HG02678 (cell line): ENCODE data around the gene PRICKLE1.
"Not testable (repeated sequence)": the region's sequence is repeated elsewhere in the genome, so short reads cannot be mapped to it uniquely, and the experiment has no call there.

Source experiments
- ATAC-seq: cut with Tn5 transposase; IDR thresholded peaks from one replicate; pipeline ENCODE4 v1.9.1; 2021; ENCODE audit warnings: mild to moderate bottlenecking, moderate library complexity; ENCODE audit not compliant: unreplicated experiment

Gene PRICKLE1

GRCh38 chr12:42557586-42558172 lies 31.9 kb downstream of the PRICKLE1 start:
- no peak for ATAC-seq

GRCh38 chr12:42556917-42557316 lies 32.6 kb downstream of the PRICKLE1 start:
- no peak for ATAC-seq

GRCh38 chr12:42552822-42553221 lies 36.7 kb downstream of the PRICKLE1 start:
- no peak for ATAC-seq

DNA sequence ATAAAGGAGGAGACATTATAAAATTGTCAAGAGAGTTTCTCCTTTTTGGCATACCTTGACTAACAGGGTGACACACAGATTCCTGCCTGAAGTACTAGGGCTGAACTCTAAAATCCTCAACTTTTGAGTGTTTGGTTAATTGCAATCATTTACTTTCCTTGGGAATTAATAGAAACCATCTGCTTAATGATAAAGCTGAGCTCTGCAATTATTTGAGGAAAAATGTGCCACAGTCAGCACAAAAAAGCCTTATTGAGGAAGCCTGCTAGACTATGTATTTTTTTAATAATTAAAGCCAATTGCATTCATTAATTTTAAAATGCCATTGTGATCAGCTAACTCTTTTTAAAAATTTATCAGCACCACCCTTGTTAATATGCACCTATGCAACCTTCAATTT lies 38.7 kb downstream of the PRICKLE1 start:
- ATAC-seq, result no peak

DNA sequence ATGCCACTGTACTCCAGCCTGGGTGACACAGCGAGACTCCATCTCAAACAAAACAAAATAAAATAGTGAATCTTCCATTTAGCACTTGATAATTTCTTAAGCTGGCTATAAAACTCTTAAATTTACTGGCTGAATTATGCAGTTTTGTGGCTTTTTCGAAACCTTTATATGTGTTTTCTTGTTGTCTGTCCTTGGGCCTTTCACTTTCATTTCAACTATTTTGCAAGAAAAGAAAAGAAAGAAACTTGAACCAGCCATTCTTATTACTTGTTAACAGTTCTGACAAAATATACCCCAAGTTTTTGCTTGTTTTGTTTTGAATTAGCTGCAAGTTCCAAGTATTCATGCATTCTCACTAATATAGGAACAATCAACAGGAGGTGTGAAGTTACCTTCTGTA lies 42.8 kb downstream of the PRICKLE1 start:
- no peak for ATAC-seq

DNA sequence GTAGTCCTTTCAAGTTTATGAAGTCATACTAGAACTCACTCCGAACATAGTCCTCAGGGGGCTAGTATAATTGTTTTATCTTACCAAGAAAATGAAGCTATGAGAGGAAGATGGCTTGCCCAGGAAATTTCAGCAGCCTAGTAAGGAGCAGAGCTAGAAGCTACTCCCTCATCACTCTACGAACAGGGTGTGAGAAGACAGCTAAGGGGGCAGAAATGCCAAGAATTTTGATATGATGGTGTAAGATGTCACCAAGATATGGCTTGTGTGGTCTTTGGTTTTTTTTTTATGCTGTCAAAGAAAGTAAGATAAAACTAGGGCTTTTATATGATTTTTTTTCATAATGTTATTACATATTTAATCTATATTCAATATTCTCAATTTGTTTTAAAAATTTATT lies 47.6 kb downstream of the PRICKLE1 start:
- no peak for ATAC-seq

GRCh38 chr12:42541308-42541707 lies 48.2 kb downstream of the PRICKLE1 start:
- ATAC-seq, result not testable (repeated sequence)

DNA sequence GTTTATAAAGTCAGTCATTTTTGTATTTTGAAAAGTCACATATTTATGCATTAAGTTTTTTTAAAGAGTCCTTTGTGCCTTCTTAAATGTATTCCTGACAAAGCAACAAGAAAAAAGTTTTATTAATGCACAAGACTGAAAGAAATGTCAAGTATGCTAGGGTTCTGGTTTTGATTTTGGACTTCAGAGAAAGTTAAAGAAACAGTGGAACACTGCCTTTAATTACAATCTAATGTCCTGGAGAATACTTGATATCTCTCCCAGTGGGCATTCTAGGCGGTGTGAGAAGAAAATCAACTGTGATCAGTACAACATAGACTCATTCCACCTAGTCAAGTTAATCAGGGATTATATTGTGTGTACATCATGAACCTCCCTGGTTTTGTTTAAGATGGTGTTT lies 49.9 kb downstream of the PRICKLE1 start:
- no peak for ATAC-seq

DNA sequence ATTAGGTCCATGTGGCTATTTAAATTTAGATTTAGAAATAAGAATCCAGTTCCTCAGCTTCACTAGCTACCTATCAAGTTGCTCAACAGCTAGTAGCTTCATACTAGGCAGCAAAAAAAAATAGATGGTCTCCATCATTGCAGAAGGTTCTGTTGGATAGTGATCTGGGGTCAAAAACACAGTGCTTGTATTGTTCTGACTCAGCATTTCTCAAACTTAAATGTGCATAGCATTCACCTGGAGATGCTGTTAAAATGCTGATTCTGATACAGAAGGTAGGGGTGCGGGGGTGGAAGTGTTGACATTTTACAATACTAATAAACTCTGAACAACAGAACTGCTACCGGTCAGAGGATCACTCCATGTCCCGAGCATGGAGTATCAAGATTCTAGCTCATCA lies 51.3 kb downstream of the PRICKLE1 start:
- ATAC-seq, result no peak

GRCh38 chr12:42534184-42534838 lies 55.2 kb downstream of the PRICKLE1 start:
- no peak for ATAC-seq

DNA sequence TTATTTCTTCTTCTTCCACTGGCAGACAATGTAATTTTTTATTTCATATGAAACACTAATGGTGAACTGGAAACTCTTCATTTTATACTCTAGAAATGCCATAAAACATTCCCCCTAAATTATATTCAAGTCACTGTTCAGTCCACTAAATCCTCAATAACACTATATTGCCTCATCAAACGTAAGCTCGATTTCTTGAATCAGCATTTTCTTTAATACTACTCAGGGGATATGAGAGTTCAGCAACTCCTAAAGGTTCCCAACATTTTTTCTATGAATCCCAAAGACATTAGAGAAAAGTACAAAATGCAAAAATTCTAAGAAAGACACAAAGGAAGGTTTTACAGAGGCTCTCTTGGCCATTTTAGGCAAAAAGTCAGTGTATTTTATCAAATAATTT lies 59.3 kb downstream of the PRICKLE1 start:
- ATAC-seq, result no peak

GRCh38 chr12:42525444-42525843 lies 64.1 kb downstream of the PRICKLE1 start:
- no peak for ATAC-seq

DNA sequence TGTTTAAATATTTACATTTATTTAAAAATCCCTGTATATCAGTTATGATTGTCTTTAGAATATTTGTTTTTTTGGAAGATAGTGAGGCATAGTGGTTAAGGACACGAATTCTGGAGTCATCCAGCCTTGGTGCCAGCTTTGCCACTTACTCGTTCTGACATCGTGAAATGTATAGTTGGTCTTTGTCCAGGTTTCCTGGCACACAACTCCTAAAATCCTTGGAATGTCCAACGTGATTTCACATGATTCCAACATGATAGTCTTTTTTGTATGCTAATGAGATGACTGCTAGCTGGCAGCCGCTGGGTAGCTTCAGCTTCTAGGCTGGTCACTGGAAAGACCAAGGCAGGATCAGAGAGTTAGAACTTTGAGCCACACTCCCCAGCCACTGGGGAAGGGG lies 64.8 kb downstream of the PRICKLE1 start:
- ATAC-seq, result no peak

GRCh38 chr12:42516573-42516972 lies 73.0 kb downstream of the PRICKLE1 start:
- no peak for ATAC-seq

DNA sequence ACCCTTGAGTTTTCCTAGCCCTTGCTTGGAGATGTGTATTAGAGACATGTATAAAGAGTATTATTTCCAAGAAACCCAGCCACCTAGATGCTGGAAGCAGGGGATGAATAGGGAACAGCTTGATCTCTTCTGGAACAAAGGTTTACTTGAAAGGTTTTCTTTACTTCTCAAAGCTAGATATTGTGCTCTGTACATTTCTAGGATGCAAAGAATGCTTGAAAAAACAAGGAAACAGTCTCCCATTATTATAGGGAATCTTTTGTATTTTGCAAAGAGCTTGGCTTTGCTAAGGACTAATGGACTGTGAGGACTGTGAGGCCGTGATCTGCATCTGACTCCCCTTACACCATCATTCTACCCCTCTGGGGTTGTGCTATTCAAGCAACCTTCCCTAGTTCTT lies 77.9 kb downstream of the PRICKLE1 start:
- no peak for ATAC-seq

- ATAC-seq, result no peak
Observed at GRCh38 chr12:42510823-42511222, 78.7 kb downstream of the PRICKLE1 start.

DNA sequence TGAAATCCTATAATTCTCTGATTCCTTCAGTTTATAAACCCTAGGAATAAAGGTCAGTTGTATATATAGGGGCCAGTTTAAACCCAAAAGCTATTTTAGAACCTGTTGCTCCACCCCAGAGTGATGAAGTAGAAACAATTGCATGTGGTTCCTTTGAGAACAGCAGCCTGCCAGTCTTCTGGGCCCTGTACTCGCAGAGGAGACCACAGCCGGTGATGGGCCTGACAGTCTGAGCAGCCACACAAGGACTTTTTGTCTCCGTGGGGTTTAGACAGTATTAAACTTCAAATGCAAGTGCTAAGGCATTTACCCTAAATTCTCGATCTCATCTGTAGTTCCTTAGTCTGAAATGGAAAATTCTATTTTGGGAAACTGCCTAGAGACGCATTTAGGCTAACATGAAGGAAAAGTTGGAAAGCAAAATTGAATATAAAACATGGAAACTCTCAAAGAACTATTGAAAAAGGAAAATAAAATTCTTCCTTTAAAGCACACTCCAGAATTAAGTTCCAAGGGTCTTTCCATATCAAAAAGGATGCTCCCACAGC lies 80.6 kb downstream of the PRICKLE1 start:
- ATAC-seq, result no peak

DNA sequence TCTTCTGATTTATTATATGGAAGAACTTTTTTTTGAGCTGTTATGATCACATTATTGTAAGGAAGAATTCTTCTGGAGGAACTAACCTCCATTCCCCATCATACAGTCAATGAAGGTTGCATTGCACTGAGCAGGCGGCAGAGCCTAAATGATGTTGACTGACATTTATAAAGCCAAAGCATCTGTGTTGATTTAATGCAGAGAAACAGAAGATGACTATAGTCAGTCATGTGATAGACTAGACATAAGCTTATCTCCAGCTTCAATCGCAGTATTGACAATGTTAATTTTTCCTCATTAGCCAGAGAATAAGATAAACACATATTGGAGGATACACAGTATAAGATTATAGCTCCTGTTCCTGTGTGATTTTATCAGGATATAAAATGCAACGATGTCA lies 82.0 kb downstream of the PRICKLE1 start:
- ATAC-seq, result no peak

DNA sequence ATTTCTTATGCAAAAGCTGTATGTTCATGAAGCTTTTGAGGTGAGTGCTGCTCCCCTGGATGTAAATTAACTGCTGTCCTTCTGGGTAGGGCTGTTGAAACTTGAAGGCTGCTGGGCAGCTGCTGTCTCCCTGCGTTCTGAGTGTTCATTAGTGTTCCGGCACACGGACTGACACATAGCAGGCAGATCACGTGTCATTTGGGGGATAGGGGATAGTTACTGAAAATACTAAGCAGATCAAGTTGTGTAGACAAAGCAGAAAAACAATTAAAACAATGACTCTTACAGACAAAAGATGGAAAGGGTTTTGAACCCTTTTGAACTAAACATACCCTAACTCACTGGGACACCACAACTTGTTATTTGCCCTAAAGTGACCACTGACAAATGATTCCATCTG lies 82.5 kb downstream of the PRICKLE1 start:
- no peak for ATAC-seq

GRCh38 chr12:42504049-42504448 lies 85.5 kb downstream of the PRICKLE1 start:
- no peak for ATAC-seq

DNA sequence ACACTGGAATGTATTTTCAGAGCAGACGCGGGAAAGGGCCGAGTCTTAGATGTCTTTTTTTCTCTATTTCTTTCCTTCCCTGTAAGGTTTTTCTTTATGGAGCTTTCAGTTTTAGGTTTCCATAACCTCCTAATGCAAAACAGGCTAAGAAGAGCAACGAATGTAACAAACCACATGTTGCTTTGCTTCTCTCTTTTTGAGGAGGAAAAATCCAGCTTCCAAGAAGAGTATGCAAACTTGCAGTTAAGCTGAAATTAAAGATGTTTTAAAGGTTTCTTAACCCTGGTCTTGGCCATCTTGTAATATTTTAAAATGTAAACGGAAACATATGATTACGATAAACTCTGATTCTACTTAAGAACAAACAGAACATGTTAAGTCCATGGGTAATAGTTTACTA lies 86.9 kb downstream of the PRICKLE1 start:
- no peak for ATAC-seq

DNA sequence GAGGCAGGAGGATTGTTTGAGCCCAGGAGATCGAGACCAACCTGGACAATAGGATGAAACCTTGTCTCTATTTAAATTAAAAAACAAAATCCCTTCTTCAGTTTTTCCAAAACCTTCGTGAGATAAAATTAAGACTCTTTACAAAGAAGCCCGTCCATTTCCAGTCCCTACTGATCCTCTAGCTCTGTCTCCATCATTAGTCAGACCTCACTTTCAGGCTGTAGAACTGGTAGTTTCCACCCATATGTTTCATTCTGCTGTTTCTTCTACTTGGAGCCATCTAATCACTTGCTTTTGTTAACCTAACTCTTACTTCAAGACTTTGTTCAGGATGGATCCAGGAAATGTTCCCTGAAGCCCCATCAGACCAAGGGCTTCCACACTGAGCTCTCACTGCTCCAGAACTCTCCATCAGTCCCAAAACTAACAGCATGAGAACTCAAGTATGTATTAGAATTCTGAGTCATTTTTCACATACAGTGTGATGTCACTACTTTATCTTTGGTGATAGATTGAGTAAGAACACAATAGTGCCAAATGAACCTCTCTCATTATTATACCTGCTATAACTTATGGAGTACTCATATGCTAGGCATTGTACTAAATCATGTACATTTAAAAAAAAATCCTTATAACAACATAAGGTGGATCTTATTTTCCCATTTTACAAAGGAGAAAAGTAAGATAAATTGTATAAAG lies 90.8 kb downstream of the PRICKLE1 start:
- ATAC-seq, result no peak
